HG03378 (cell line): ENCODE measurements around the gene PHRF1.

ENCODE experiments used
- ATAC-seq: cut with Tn5 transposase; IDR thresholded peaks from one replicate; pipeline ENCODE4 v1.9.1; 2021; ENCODE audit warnings: mild to moderate bottlenecking, moderate library complexity; ENCODE audit not compliant: unreplicated experiment

The PHRF1 gene, protein sequence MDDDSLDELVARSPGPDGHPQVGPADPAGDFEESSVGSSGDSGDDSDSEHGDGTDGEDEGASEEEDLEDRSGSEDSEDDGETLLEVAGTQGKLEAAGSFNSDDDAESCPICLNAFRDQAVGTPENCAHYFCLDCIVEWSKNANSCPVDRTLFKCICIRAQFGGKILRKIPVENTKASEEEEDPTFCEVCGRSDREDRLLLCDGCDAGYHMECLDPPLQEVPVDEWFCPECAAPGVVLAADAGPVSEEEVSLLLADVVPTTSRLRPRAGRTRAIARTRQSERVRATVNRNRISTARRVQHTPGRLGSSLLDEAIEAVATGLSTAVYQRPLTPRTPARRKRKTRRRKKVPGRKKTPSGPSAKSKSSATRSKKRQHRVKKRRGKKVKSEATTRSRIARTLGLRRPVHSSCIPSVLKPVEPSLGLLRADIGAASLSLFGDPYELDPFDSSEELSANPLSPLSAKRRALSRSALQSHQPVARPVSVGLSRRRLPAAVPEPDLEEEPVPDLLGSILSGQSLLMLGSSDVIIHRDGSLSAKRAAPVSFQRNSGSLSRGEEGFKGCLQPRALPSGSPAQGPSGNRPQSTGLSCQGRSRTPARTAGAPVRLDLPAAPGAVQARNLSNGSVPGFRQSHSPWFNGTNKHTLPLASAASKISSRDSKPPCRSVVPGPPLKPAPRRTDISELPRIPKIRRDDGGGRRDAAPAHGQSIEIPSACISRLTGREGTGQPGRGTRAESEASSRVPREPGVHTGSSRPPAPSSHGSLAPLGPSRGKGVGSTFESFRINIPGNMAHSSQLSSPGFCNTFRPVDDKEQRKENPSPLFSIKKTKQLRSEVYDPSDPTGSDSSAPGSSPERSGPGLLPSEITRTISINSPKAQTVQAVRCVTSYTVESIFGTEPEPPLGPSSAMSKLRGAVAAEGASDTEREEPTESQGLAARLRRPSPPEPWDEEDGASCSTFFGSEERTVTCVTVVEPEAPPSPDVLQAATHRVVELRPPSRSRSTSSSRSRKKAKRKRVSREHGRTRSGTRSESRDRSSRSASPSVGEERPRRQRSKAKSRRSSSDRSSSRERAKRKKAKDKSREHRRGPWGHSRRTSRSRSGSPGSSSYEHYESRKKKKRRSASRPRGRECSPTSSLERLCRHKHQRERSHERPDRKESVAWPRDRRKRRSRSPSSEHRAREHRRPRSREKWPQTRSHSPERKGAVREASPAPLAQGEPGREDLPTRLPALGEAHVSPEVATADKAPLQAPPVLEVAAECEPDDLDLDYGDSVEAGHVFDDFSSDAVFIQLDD (N-terminal part only)

GRCh38 chr11:575996-576768, at the start of gene PHRF1:
Gene PHRF1, plus strand, starts transcription at chr11:576470. Its CDS starts 5,043 bp downstream, at chr11:581513.
- peak; percentile 79 for ATAC-seq

DNA sequence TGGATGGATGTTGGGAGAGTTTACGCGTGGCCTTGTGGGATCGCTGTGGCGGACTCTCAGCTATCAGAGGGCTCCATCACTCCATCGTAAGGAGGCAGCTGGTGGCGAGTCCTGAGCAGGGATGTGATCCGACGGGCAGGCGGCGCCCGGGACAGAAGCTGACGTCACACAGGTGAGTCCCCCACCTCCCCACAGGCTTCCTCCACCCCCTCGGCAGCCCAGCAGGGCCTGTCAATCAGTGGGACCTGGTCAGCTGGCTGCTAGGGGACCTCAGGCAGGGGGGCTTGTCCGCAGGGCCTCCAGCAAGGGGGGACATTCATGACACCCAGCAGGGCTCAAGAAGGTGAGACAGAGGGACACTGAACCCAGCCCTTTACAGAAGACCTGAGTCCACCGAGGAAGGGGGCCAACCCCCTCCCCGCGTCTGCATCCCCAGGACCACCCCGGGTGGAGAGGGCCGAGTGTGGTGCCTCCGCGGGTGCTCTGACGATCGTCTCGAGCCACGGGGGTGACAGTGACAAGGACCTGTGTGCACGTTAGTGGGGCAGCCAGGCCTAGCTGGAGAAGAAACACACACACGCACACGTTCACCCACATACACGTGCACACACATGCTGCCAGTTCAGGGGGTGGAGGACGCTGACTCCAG, 48.0 kb upstream of the PHRF1 start:
- no peak for ATAC-seq

GRCh38 chr11:528815-529727, 47.2 kb upstream of the PHRF1 start:
- no peak for ATAC-seq

GRCh38 chr11:529728-530411, 46.4 kb upstream of the PHRF1 start:
- no peak for ATAC-seq

DNA sequence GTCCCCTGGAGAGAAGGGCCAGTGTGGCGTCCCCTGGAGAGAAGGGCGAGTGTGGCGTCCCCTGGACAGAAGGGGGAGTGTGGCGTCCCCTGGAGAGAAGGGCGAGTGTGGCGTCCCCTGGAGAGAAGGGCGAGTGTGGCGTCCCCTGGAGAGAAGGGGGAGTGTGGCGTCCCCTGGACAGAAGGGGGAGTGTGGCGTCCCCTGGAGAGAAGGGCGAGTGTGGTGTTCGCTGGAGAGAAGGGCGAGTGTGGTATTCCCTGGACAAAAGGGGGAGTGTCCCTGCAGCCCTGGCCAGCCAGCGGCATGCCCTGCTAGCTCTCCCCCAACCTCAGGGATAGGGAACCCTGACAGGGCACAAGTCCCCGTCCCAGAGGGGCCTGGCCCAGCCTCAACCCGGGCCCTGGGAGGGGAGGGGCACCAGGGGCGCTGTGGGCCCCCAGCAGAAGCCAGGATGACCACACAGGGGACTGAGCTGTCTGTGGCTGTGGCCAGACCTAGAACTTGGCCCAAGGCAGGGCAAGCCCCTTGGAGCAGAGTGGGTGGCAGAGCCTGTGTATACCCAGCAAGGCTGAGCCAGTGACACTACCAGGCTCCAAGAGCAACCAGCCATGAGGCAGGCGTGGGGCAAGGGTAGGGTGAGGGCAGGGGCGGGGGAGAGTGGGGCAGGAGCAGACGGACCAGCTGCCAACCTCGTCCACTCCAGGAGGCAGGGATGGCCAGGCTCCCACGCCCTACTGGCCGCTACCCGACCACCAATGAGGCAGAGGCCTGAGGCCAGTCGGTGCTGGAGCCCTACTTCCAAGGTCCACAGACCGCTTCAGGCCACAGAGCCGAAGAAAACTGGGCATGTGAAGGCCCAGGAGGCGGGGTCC, 45.1 kb upstream of the PHRF1 start:
- ATAC-seq, result no peak

- no peak for ATAC-seq
Measured at GRCh38 chr11:531919-532526, 44.2 kb upstream of the PHRF1 start.

DNA sequence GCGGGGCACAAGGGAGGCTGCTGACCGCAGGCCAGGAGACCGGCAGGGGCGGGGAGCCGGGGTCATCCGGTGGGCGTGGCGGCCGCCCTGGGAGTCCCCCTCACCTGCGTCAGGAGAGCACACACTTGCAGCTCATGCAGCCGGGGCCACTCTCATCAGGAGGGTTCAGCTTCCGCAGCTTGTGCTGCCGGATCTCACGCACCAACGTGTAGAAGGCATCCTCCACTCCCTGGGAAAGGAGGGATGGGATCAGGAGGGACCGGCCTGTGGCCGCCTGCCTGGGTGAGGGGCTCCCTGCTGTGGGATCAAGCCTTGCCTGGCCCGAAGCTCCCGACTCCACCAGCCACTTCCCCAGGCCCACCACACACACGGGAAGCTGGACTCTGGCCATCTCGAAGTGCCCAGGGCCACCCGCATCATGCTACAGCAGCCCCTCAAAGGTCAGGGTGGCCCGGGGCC, 43.7 kb upstream of the PHRF1 start:
- no peak for ATAC-seq

DNA sequence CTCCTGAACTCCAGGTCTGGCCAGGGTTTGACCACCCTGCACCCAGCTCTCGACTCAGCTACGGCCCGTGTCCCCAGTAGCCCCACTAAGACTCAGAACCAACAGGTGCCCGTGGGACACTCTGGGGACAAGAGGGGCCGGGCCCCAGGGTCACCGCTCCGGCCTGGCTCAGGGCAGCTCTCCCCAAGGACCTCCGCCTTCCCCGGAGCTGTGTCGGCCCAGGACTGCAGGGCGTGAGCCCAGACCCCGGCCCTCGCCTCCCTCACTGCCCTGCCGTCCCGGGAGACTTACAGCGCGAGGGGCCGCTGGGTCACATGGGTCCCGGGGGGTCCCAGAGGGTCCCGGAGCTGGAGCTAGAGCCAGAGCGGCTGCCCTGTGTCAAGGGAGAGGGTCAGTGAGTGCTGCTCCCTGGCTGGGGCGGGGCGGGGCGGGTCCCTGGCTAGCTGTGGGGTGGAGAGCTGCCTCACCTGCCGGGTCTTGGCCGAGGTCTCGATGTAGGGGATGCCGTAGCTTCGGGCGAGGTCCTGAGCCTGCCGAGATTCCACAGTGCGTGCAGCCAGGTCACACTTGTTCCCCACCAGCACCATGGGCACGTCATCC, 43.2 kb upstream of the PHRF1 start:
- no peak for ATAC-seq

DNA sequence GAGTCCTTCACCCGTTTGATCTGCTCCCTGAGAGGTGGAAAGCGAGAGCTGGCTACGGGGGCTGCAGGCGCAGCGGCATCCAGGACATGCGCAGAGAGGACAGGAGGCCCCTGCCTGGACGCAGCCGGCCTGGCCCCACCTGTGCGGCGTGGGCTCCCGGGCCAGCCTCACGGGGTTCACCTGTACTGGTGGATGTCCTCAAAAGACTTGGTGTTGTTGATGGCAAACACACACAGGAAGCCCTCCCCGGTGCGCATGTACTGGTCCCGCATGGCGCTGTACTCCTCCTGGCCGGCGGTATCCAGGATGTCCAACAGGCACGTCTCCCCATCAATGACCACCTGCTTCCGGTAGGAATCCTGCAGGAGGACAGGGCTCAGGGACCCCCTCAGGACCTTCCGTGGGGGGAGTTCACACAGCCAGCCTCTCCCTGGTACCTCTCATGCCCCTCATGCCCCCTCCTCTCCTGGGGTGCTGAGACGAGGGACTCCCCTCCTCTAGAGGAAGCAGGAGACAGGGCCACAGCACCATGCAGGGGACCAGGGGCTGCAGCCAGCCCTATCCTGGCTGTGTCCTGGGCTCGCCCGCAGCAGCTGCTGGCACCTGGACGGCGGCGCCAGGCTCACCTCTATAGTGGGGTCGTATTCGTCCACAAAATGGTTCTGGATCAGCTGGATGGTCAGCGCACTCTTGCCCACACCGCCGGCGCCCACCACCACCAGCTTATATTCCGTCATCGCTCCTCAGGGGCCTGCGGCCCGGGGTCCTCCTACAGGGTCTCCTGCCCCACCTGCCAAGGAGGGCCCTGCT, 42.5 kb upstream of the PHRF1 start:
- ATAC-seq, result no peak

DNA sequence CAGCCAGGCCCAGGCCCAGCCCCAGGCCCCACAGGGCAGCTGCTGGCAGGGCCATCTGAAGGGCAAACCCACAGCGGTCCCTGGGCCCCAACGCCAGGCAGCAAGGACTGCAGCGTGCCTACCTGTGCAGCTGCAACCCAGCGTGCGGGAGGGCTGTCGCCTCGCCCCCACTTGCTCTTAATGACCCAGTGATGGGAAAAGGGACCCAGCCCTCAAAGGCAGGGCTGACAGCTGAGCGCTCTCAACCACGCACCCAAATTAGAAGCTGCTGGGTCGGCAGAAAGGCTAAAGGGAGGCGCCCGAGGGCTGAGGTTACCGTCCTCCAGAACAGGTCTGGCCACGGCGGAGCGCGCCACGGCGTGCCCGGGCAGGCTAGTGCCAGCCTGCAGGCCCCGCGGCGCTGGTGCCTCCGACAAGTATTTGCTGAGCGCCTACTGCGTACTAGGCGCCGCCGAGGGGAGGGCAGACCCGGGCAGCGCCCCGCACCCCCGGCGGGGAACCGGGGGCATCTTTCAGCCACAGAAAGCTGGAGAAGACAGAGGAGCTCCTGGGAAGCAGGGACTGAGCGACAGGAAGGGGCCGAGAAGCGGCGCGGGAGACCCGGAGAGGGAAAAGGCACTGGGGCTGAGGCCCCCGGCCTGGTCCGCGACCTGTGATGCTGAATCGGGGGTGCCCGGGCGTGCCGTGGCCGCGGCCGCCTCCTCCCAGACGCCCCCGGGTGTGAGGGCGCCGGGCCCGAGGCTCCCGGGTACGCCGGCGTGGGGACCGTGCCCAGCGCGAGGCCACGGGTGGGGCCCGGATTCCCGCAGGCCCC, 41.7 kb upstream of the PHRF1 start:
- no peak for ATAC-seq

DNA sequence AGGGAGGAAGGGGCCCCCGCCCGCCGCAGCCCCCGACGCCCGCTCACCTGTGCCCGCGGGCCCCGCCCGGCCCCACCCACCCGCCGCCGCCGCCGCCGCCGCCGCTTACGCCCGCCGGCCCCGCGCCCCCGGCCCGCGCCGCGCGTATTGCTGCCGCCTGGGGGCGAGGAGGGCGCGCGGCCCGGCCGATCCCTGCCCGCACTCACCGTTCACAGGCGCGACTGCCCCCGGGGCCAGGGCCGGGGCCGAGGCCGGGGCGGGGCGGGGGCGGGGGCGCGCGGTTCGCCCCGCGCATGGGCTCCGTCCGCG, 41.1 kb upstream of the PHRF1 start:
- ATAC-seq, result no peak

DNA sequence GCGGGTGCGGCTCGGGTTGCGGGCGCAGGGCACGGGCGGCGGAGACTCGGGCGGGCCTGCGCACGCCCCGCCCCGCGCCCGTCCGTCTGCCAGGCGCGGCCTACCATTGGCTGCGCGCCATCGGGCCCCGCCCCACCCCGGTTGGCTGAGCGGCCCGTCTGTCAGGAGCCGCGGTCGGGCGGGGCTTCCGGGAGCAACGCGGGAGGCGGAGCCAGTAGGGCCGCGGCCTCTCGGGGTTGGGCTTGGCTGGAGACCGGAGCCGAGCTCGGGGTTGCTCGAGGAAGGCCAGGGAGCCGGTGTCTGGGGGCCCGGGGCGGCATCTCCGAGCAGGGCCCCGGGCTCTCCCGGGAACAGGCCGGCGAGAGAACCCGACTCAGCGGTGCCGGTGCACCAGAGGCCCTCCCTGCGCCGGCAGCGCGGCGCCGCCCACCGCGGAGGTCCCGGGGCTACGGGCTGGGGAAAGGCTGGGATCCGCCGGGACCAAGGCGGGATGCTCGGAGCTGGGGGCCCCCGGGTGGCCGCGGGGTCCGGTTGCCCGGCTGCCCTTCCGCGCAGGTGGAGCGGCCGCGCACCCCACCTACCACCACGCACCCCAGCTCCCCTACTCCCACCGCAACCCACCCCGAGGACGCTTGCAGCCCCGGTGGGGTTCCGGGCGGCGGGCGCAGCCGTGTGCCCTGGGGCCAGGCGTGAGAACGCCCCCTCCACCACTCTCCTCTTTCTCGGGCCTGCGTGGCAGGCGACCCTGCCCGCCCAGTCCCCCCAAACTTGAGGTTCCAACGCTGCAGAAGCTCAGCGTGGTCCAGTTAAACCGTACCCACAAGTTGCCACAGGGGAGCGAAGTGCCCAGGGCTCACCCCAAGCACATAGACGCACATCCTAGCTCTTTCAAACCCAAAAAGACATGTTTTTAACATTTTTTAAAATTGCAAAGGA, 40.5 kb upstream of the PHRF1 start, which contains the start of gene HRAS:
Gene HRAS, minus strand, starts transcription at position 58 of the 936 bp plus-strand sequence.
- peak; percentile 38 for ATAC-seq

DNA sequence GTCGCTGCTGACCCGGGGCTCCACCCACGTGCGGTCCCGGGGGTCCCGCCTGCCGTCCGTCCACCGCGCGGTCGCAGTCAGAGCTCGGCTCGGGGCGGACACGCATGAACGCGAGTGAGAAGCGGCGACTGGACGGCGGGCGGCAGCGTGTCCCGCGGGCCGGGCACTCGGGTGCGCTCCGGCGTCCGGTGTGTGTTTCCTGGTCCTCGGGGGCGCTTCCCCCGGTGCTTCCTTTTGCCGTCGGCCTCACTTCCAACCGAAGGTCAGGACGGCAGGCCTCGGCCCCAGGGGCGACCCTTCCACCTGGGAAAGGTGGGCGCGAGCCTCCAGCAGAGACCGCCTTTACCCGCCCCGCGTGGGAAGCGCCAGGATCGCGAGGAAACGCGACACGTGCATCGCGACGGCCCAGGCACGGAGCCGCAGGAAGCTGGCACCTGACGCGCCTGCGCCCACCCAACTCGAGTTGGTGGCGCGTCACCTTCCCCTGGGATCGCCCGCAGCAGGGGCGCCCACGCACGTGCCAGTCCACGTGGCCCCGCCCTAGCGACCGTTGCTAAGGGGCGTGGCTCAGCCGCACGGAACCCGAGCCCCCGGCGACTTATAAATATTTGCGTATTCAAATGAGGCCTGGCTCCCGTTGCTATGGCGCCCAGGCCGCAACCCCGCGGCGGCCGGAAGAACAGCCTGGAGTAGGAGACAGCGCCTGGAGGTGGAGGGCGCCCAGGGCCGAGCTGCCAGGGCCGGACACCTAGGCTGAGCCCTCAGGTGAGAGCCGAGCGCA, 39.2 kb upstream of the PHRF1 start, which contains the start of gene LRRC56:
Gene LRRC56, plus strand, starts transcription at position 687 of the 781 bp plus-strand sequence. CDS start 3,158 bp downstream, outside the sequence.
- peak; percentile 62 for ATAC-seq
